ENCODE data around the gene RGS7BP.

GRCh38 chr5:64625678-64626077, 119.9 kb downstream of the RGS7BP start:
- no peak for TF ChIP-seq CTCF (IDR thresholded peaks at IDR 0.05)
- no peak for TF ChIP-seq POLR2A (IDR thresholded peaks at IDR 0.05)
